ENCODE data around the gene DGLUCY.
"Not testable (repeated sequence)": the region's sequence is repeated elsewhere in the genome, so short reads cannot be mapped to it uniquely, and the experiment has no call there.

The DGLUCY gene

DNA sequence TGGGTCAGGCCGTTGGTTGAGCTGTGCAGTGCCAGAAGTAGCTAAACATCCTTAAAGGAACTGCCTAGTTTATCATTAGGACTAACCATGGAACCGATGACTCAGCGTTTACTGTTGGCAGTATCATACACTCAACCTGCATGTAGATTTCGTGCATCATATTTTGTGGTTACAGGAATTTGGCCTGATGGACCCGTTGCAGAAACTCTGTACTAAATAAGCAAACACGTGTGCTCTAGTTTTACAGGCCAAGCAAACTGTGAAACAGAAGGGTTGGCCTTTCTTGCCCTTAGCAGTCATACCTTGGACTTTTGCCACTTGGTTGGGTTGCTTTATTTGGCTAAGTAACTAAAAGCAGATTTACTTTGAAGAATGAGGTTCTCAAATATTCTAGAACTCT lies 35.6 kb downstream of the DGLUCY start:
- Histone ChIP-seq H3K4me3 (ENCODE audit: insufficient read length, low read depth) (no peak overlapping the region), H3K36me3 (ENCODE audit: insufficient read depth, insufficient read length, low read length) (peaks cover 23% of the 10 kb centered on the region), H3K27me3 (ENCODE audit: insufficient read depth, insufficient read length) (no peaks in the 10 kb centered on the region), H3K4me1 (ENCODE audit: insufficient read depth, insufficient read length) (no peaks in the 10 kb centered on the region), H3K9ac (ENCODE audit: insufficient read length, low read depth) (no peak overlapping the region), H3K9me3 (ENCODE audit: insufficient read depth, low read length) (no peaks in the 10 kb centered on the region)
- no peak for DNase-seq (ENCODE audit: low read depth, low spot score)
- TF ChIP-seq ZNF274 (IDR thresholded peaks at IDR 0.05; ENCODE audit: low read depth, low read length) (no peak), SUZ12 (IDR thresholded peaks at IDR 0.05; ENCODE audit: extremely low read depth, insufficient read depth, insufficient read length) (no peak), YY1 (IDR thresholded peaks at IDR 0.05; ENCODE audit: insufficient read depth, insufficient read length) (no peak)

DNA sequence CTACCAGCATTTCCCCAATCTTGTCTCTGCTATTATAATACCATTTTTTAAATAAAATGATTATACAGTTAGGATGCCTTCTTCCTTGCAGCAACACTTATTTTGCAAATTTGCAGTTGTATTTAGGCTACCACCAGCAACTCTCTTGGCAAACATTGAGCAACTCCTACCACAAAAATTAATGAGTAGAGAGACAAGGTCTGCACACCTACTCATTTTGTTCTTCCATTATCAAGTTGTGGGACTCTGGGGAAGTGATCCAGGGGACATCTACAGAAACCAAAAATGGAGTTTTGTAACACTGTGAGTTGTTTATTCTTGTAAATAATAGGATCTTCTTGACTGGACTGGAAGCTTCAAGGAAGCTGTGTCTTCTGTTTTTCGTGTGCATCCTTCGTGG lies 38.6 kb downstream of the DGLUCY start:
- Histone ChIP-seq H3K4me3 (ENCODE audit: insufficient read length, low read depth) (no peak overlapping the region), H3K4me1 (ENCODE audit: insufficient read depth, insufficient read length) (no peaks in the 10 kb centered on the region), H3K27me3 (ENCODE audit: insufficient read depth, insufficient read length) (no peaks in the 10 kb centered on the region), H3K9ac (ENCODE audit: insufficient read length, low read depth) (no peak overlapping the region), H3K9me3 (ENCODE audit: insufficient read depth, low read length) (no peaks in the 10 kb centered on the region), H3K36me3 (ENCODE audit: insufficient read depth, insufficient read length, low read length) (peaks cover 9% of the 10 kb centered on the region)
- DNase-seq (ENCODE audit: low read depth, low spot score), result no peak
- TF ChIP-seq YY1 (IDR thresholded peaks at IDR 0.05; ENCODE audit: insufficient read depth, insufficient read length) (no peak), SUZ12 (IDR thresholded peaks at IDR 0.05; ENCODE audit: extremely low read depth, insufficient read depth, insufficient read length) (no peak), ZNF274 (IDR thresholded peaks at IDR 0.05; ENCODE audit: low read depth, low read length) (no peak)

- Histone ChIP-seq H3K36me3 (ENCODE audit: insufficient read depth, insufficient read length, low read length) (peaks cover 15% of the 10 kb centered on the region), H3K4me1 (ENCODE audit: insufficient read depth, insufficient read length) (no peaks in the 10 kb centered on the region), H3K9ac (ENCODE audit: insufficient read length, low read depth) (no peak overlapping the region), H3K27me3 (ENCODE audit: insufficient read depth, insufficient read length) (no peaks in the 10 kb centered on the region), H3K9me3 (ENCODE audit: insufficient read depth, low read length) (no peaks in the 10 kb centered on the region), H3K4me3 (ENCODE audit: insufficient read length, low read depth) (no peak overlapping the region)
- no peak for DNase-seq (ENCODE audit: low read depth, low spot score)
- TF ChIP-seq YY1 (IDR thresholded peaks at IDR 0.05; ENCODE audit: insufficient read depth, insufficient read length) (no peak), ZNF274 (IDR thresholded peaks at IDR 0.05; ENCODE audit: low read depth, low read length) (no peak), SUZ12 (IDR thresholded peaks at IDR 0.05; ENCODE audit: extremely low read depth, insufficient read depth, insufficient read length) (no peak)
Measured at GRCh38 chr14:91153360-91153759, 39.5 kb downstream of the DGLUCY start.

DNA sequence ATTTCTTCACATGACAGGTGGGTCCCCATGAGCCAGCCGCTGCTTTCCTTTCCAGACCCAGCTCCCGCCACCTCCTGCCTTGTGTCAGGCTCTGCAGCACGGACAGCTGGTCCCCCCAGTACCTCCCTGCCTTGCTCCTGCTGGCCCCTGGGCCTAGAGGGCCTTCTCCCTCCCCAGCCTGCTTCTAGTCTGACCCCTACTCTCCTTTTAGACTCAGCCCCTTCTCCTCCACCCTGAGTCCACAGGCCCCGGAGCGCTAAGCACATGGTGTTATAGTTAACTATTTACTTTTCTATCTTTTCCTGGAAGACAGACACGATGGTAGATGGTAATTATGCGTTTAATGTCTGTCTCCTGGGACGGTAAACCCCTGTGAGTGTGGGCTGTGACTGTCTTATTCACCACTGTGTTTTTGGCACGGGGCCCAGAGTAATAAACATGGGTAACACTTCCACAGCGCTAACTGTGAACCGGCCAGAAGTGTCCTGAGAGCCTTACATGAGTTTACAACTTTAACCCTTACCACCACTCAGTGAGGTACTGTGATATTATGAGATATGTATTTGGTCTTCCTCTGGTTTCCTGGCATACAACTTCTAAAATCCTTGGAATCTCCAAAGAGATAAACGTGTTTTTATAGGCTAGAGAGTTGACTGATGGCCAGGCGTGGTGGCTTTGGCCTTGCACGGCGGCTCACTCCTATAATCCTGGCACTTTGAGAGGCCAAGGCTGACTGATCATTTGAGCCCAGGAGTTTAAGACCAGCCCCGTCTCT lies 41.2 kb downstream of the DGLUCY start:
- TF ChIP-seq SUZ12 (IDR thresholded peaks at IDR 0.05; ENCODE audit: extremely low read depth, insufficient read depth, insufficient read length) (no peak), YY1 (IDR thresholded peaks at IDR 0.05; ENCODE audit: insufficient read depth, insufficient read length) (no peak), ZNF274 (IDR thresholded peaks at IDR 0.05; ENCODE audit: low read depth, low read length) (no peak)
- Histone ChIP-seq H3K4me1 (ENCODE audit: insufficient read depth, insufficient read length) (no peaks in the 10 kb centered on the region), H3K9me3 (ENCODE audit: insufficient read depth, low read length) (no peaks in the 10 kb centered on the region), H3K27me3 (ENCODE audit: insufficient read depth, insufficient read length) (no peaks in the 10 kb centered on the region), H3K9ac (ENCODE audit: insufficient read length, low read depth) (no peak overlapping the region), H3K4me3 (ENCODE audit: insufficient read length, low read depth) (no peak overlapping the region), H3K36me3 (ENCODE audit: insufficient read depth, insufficient read length, low read length) (peaks cover 20% of the 10 kb centered on the region)
- no peak for DNase-seq (ENCODE audit: low read depth, low spot score)

- H3K4me3 ChIP-seq (ENCODE audit: insufficient read length, low read depth), result no peak overlapping the region
- no peaks in the 10 kb centered on the region for H3K9me3 ChIP-seq (ENCODE audit: insufficient read depth, low read length)
- peaks cover 25% of the 10 kb centered on the region for H3K36me3 ChIP-seq (ENCODE audit: insufficient read depth, insufficient read length, low read length)
- no peaks in the 10 kb centered on the region for H3K27me3 ChIP-seq (ENCODE audit: insufficient read depth, insufficient read length)
- DNase-seq (ENCODE audit: low read depth, low spot score), result no peak
- no peaks in the 10 kb centered on the region for H3K4me1 ChIP-seq (ENCODE audit: insufficient read depth, insufficient read length)
- no peak overlapping the region for H3K9ac ChIP-seq (ENCODE audit: insufficient read length, low read depth)
- no peak for TF ChIP-seq YY1 (IDR thresholded peaks at IDR 0.05; ENCODE audit: insufficient read depth, insufficient read length)
- no peak for TF ChIP-seq ZNF274 (IDR thresholded peaks at IDR 0.05; ENCODE audit: low read depth, low read length)
- no peak for TF ChIP-seq SUZ12 (IDR thresholded peaks at IDR 0.05; ENCODE audit: extremely low read depth, insufficient read depth, insufficient read length)
Measured at GRCh38 chr14:91155626-91156089, 41.8 kb downstream of the DGLUCY start.

DNA sequence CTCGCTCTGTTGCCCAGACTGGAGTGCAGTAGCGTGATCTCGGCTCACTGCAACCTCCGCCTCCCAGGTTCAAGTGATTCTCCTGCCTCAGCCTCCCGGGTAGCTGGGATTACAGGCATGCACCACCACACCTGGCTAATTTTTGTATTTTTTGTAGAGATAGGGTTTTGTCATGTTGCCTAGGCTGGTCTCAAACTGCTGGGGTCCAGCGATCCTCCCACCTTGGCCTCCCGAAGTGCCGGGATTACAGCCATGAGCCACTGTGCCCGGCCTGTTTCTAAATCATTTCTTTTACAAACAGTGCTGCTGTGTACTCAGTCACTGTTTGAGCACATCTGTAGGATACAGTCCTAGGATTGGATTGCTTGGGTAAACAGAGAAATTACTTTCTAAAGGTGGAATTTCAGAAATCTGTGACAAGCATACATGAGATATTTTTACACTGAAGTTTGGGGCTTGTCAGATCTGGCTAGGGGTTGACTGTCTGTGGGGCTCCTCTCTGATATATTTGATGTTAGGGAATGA lies 42.3 kb downstream of the DGLUCY start:
- DNase-seq (ENCODE audit: low read depth, low spot score); H3K27me3 ChIP-seq (ENCODE audit: insufficient read depth, insufficient read length); H3K9ac ChIP-seq (ENCODE audit: insufficient read length, low read depth); H3K4me3 ChIP-seq (ENCODE audit: insufficient read length, low read depth); H3K9me3 ChIP-seq (ENCODE audit: insufficient read depth, low read length); H3K4me1 ChIP-seq (ENCODE audit: insufficient read depth, insufficient read length): not testable (repeated sequence)
- H3K36me3 ChIP-seq (ENCODE audit: insufficient read depth, insufficient read length, low read length), result peaks cover 30% of the 10 kb centered on the region

DNA sequence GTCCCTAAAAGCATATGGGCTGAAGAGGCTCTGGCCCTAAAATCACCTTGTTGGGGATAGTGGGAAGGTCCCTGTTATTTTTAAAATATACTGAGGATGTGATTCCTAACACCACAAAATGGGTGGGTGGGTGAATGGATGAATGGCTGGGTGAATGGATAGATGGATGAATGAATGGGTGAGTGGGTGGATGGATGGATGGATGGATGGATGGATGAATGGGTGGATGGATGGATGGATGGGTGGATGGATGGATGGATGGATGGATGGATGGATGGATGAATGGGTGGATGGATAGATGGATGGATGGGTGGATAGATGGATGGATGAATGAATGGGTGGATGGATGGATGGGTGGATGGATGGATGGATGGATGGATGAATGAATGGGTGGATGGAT lies 43.0 kb downstream of the DGLUCY start:
- not testable (repeated sequence) for H3K9ac ChIP-seq (ENCODE audit: insufficient read length, low read depth); DNase-seq (ENCODE audit: low read depth, low spot score); H3K4me1 ChIP-seq (ENCODE audit: insufficient read depth, insufficient read length); H3K27me3 ChIP-seq (ENCODE audit: insufficient read depth, insufficient read length); H3K9me3 ChIP-seq (ENCODE audit: insufficient read depth, low read length); H3K4me3 ChIP-seq (ENCODE audit: insufficient read length, low read depth)
- H3K36me3 ChIP-seq (ENCODE audit: insufficient read depth, insufficient read length, low read length), result peaks cover 36% of the 10 kb centered on the region

Measured in NT2/D1 (cell line).